B cell (primary cell): ENCODE measurements around the gene CASTOR2. TPM values are rescaled to one million over a fixed set of nuclear protein-coding genes. Genes with fewer than 3 reads are reported as not detected.
"Not testable (repeated sequence)": the region's sequence is repeated elsewhere in the genome, so short reads cannot be mapped to it uniquely, and the experiment has no call there.

Experiments
- ATAC-seq: fragments of 200-7000 bp; cut with Tn5 transposase; one replicate; pipeline ENCODE4 v1.10.0; 2021; ENCODE audit warnings: low read depth, mild to moderate bottlenecking, moderate number of reproducible peaks, moderate library complexity
- CTCF ChIA-PET: fragments of 350-600 bp; sonication (Branson Sonifier 250); formaldehyde crosslinking; loops from one replicate; lab custom pipeline; 2021; ENCODE audit warnings: antibody characterized with exemption, inconsistent platforms; lab: Charles Lee
- POLR2A ChIA-PET: fragments of 350-600 bp; sonication (Branson Sonifier 250); formaldehyde crosslinking; loops from one replicate; lab custom pipeline; 2021; ENCODE audit warnings: antibody characterized with exemption; lab: Charles Lee
- DNase-seq: peaks from one replicate; pipeline ENCODE4 v3.0.0; 2013
- H2AFZ ChIP-seq: 2 replicates; pipeline ENCODE4 v1.6.1; 2012; ENCODE audit warnings: mild to moderate bottlenecking, low read depth, low read length; ENCODE audit not compliant: insufficient read depth, poor library complexity, severe bottlenecking
- H3K27ac ChIP-seq, 2 donors: 1 replicate in 1 of 2; 2 replicates in 1 of 2; pipeline ENCODE4 v1.5.1; 2012 to 2013; ENCODE audit warnings: low read length in 2 of 2, mild to moderate bottlenecking in 2 of 2, moderate library complexity in 1 of 2
- H3K27me3 ChIP-seq, 4 experiments: fragments of 200-600 bp in 1 of 4; sonication (generic) in 1 of 4; replicated peaks in 1 of 4; 1 replicate in 2 of 4; 2 replicates in 2 of 4; pipeline versions ENCODE4 v1.6.1 to v1.7.0; 2013 to 2016; ENCODE audit warnings: low read length in 3 of 4, mild to moderate bottlenecking in 2 of 4, mixed read lengths in 1 of 4, moderate library complexity in 1 of 4; ENCODE audit not compliant: insufficient read depth in 4 of 4, control insufficient read depth in 3 of 4; ENCODE audit errors: control extremely low read depth in 1 of 4
- H3K36me3 ChIP-seq, 2 experiments: replicated peaks in 1 of 2; 1 replicate in 1 of 2; 2 replicates in 1 of 2; pipeline versions ENCODE4 v1.6.1 to v1.7.1; 2013; ENCODE audit warnings: low read length in 1 of 2; ENCODE audit not compliant: insufficient read depth in 2 of 2, control insufficient read depth in 1 of 2; ENCODE audit errors: control extremely low read depth in 1 of 2, extremely low read depth in 1 of 2
- H3K4me1 ChIP-seq, 2 donors: fragments of 200-600 bp in 1 of 2; sonication (generic) in 1 of 2; 1 replicate in 1 of 2; 2 replicates in 1 of 2; pipeline versions ENCODE4 v1.5.1 to v1.6.1; 2013 to 2017; ENCODE audit warnings: low read length in 2 of 2; ENCODE audit not compliant: control insufficient read depth in 2 of 2, insufficient read depth in 2 of 2
- H3K4me2 ChIP-seq: replicated peaks from 2 replicates; pipeline ENCODE3; 2012; ENCODE audit warnings: mild to moderate bottlenecking, low read depth, low read length; ENCODE audit not compliant: poor library complexity, severe bottlenecking
- H3K4me3 ChIP-seq, 5 experiments: fragments of 200-600 bp in 1 of 5; sonication (generic) in 1 of 5; 1 replicate in 3 of 5; 2 replicates in 2 of 5; pipeline versions ENCODE4 v1.5.1 to v1.7.0; 2011 to 2016; ENCODE audit warnings: low read length in 4 of 5, mild to moderate bottlenecking in 4 of 5, low read depth in 2 of 5, control low read depth in 1 of 5, moderate library complexity in 1 of 5; ENCODE audit not compliant: insufficient read depth in 1 of 5; ENCODE audit errors: control extremely low read depth in 1 of 5, extremely low read depth in 1 of 5
- H3K79me2 ChIP-seq: fragments of 200-600 bp; sonication (generic); one replicate; pipeline ENCODE4 v1.6.0; 2016; ENCODE audit warnings: low read length; ENCODE audit not compliant: control insufficient read depth, insufficient read depth
- H3K9ac ChIP-seq: fragments of 200-600 bp; sonication (generic); 2 replicates; pipeline ENCODE4 v1.6.1; 2017; ENCODE audit warnings: mild to moderate bottlenecking, low read length, moderate library complexity
- H3K9me3 ChIP-seq, 3 donors: one replicate each; pipeline versions ENCODE4 v1.6.1 to v1.7.1; 2013; ENCODE audit warnings: low read length in 2 of 3; ENCODE audit not compliant: control insufficient read depth in 2 of 3, insufficient read depth in 1 of 3; ENCODE audit errors: control extremely low read depth in 1 of 3
- H4K20me1 ChIP-seq: 2 replicates; pipeline ENCODE4 v1.6.0; 2012; ENCODE audit warnings: mild to moderate bottlenecking, low read length; ENCODE audit not compliant: insufficient read depth, control insufficient read depth, poor library complexity, severe bottlenecking
- H3K27ac Mint-ChIP-seq: one replicate; pipeline ENCODE4 v1.8.0; 2021; ENCODE audit warnings: mixed read lengths
- H3K27me3 Mint-ChIP-seq: one replicate; pipeline ENCODE4 v1.8.0; 2021; ENCODE audit warnings: mixed read lengths
- H3K4me1 Mint-ChIP-seq: one replicate; pipeline ENCODE4 v1.8.0; 2021; ENCODE audit warnings: mixed read lengths
- H3K4me3 Mint-ChIP-seq: one replicate; pipeline ENCODE4 v1.8.0; 2021; ENCODE audit warnings: mixed read lengths
- H3K9me3 Mint-ChIP-seq: one replicate; pipeline ENCODE4 v1.8.0; 2022; ENCODE audit warnings: mixed read lengths; ENCODE audit not compliant: insufficient read depth
- WGBS: methylation state at CpG from one replicate; pipeline ENCODE4 v1.1.5; 2013; ENCODE audit warnings: missing lambda C conversion rate; ENCODE audit not compliant: insufficient coverage; 5-methylcytosine and 5-hydroxymethylcytosine counted together
- intact Hi-C: fragments of 100-400 bp; cut with micrococcal nuclease; formaldehyde crosslinking; loops from one replicate; pipeline ENCODE4 v1.10.0; 2022
- polyA minus RNA-seq: library from RNA; depleted of rRNA, polyadenylated mRNA; stranded (reverse); fragments of >200 nt; gene quantifications from 2 replicates; pipeline ENCODE4 v1.2.3, GENCODE V29; 2012
- polyA plus RNA-seq: library from polyadenylated mRNA; depleted of rRNA; stranded (reverse); fragments of >200 nt; gene quantifications from 2 replicates; pipeline ENCODE4 v1.2.3, GENCODE V29; 2012
- total RNA-seq, 2 donors: library from RNA; stranded (reverse); fragments of 120-200 nt in 1 of 2; gene quantifications; 1 replicate in 1 of 2; 2 replicates in 1 of 2; pipeline versions ENCODE4 v1.2.3 to v1.2.4, GENCODE V29; 2013 to 2022

The CASTOR2 gene
- total RNA-seq (4.9 and 5.1 TPM in 2 replicates), polyA plus RNA-seq (0.81 and 1.8 TPM in 2 replicates), polyA minus RNA-seq (4.2 and 5.8 TPM in 2 replicates)
- 0.89 TPM for total RNA-seq (2013)

GRCh38 chr7:74964511-74965119 lies at the start of gene CASTOR2:
TSS of gene CASTOR2 (plus strand) at chr7:74964705. CDS start at chr7:74964986, 281 bp downstream.
- H3K27ac ChIP-seq, H3K36me3 ChIP-seq, POLR2A ChIA-PET, H3K4me1 ChIP-seq, H3K9me3 Mint-ChIP-seq, H3K79me2 ChIP-seq, H3K27ac Mint-ChIP-seq, H3K9ac ChIP-seq, CTCF ChIA-PET, DNase-seq, H4K20me1 ChIP-seq, H2AFZ ChIP-seq, H3K27me3 ChIP-seq, H3K27me3 Mint-ChIP-seq, H3K9me3 ChIP-seq, H3K4me1 Mint-ChIP-seq, intact Hi-C loops: not testable (repeated sequence)
- peak within 1 kb of the TSS; percentile 52 for H3K4me3 Mint-ChIP-seq
- H3K4me3 ChIP-seq = peak within 1 kb of the TSS in 1 of 5 experiments; percentile 7
- no CpG with 5 or more reads among the region's 84 CpGs for WGBS
- peak within 1 kb of the TSS; percentile 30 for H3K4me2 ChIP-seq
- ATAC-seq = peak; percentile 89

GRCh38 chr7:74922321-74922890 lies 42.1 kb upstream of the CASTOR2 start:
- H4K20me1 ChIP-seq, DNase-seq, H3K4me1 Mint-ChIP-seq, ATAC-seq, H3K27ac Mint-ChIP-seq, H3K4me2 ChIP-seq, H3K36me3 ChIP-seq, H3K27ac ChIP-seq, POLR2A ChIA-PET, H2AFZ ChIP-seq, H3K27me3 ChIP-seq, H3K4me1 ChIP-seq, H3K27me3 Mint-ChIP-seq, H3K79me2 ChIP-seq, intact Hi-C loops, CTCF ChIA-PET, H3K9ac ChIP-seq, H3K9me3 ChIP-seq, H3K9me3 Mint-ChIP-seq, H3K4me3 ChIP-seq, H3K4me3 Mint-ChIP-seq: not testable (repeated sequence)
- 88% methylated on average over 4 of the region's 10 CpGs for WGBS

GRCh38 chr7:74923644-74924043 lies 40.9 kb upstream of the CASTOR2 start:
- H4K20me1 ChIP-seq, ATAC-seq, H3K79me2 ChIP-seq, H2AFZ ChIP-seq, H3K4me2 ChIP-seq, H3K4me1 ChIP-seq, H3K27me3 ChIP-seq, intact Hi-C loops, H3K27ac ChIP-seq, H3K9me3 Mint-ChIP-seq, DNase-seq, POLR2A ChIA-PET, H3K4me3 ChIP-seq, H3K27ac Mint-ChIP-seq, H3K27me3 Mint-ChIP-seq, H3K36me3 ChIP-seq, H3K4me1 Mint-ChIP-seq, H3K9me3 ChIP-seq, H3K4me3 Mint-ChIP-seq, H3K9ac ChIP-seq: not testable (repeated sequence)
- no CpG with 5 or more reads among the region's 1 CpG for WGBS
- CTCF ChIA-PET = interaction anchor here (0.6 kb wide), 1 partner anchor 1194 kb away, joined by 3 read pairs; no protein-coding TSS in a partner anchor

DNA sequence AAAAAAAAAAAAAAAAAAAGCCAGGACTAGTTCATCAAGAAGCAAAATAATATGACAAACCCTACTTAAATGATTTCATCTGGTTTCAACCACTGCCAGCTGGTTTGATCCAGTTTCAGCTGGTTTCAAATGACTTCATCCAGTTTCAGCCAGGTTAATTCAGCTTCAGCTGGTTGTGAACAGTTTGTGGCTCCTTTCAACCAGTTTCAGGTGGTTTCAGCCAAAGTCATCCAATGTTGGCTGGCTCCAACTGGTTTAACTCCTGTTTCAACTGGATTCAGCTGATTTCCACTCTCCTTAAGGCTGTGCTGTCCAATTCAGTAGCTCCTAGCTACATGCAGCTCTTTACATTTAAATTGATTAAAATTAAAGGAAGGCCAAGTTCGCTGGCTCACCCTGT lies 37.5 kb upstream of the CASTOR2 start:
- H3K27me3 Mint-ChIP-seq, ATAC-seq, H3K4me2 ChIP-seq, H3K27ac ChIP-seq, H3K9me3 ChIP-seq, DNase-seq, H3K36me3 ChIP-seq, intact Hi-C loops, H3K9ac ChIP-seq, H3K27me3 ChIP-seq, H3K27ac Mint-ChIP-seq, H3K4me1 ChIP-seq, H3K4me3 Mint-ChIP-seq, H2AFZ ChIP-seq, H3K4me3 ChIP-seq, CTCF ChIA-PET, H3K9me3 Mint-ChIP-seq, H3K4me1 Mint-ChIP-seq, POLR2A ChIA-PET, H4K20me1 ChIP-seq, H3K79me2 ChIP-seq: not testable (repeated sequence)
- WGBS = no CpG with 5 or more reads among the region's 1 CpG
